Pancreas (tissue), 10 donors: Measurements from ENCODE around the gene MRO. TPM values are rescaled to one million over a fixed set of nuclear protein-coding genes. Genes with fewer than 3 reads are reported as not detected.

Source experiments
- ATAC-seq, 4 donors: fragments of 200-7000 bp; cut with Tn5 transposase; one replicate each; pipeline versions ENCODE4 v1.8.0 to v1.9.1; 2020; ENCODE audit warnings: mild to moderate bottlenecking in 4 of 4, moderate library complexity in 4 of 4
- DNase-seq, 6 donors: peaks; one replicate each; pipeline ENCODE4 v3.0.0-alpha.2; 2020
- FAIRE-seq: peaks from 2 replicates; lab custom pipeline; 2012; peaks lifted over from hg19 to GRCh38; lab: Jason Lieb, UNC
- H3K27ac ChIP-seq, 4 donors: fragments of 200-600 bp; sonication (generic); 1 replicate in 3 of 4; 2 replicates in 1 of 4; pipeline versions ENCODE4 v1.5.0 to v1.8.0; 2020
- H3K27me3 ChIP-seq, 4 donors: fragments of 200-600 bp; one replicate each; pipeline ENCODE4 v1.8.0; 2021
- H3K36me3 ChIP-seq, 3 donors: fragments of 200-600 bp; sonication (generic) in 1 of 3; one replicate each; pipeline versions ENCODE4 v1.5.0 to v1.8.0; 2020 to 2021
- H3K4me1 ChIP-seq, 3 donors: fragments of 200-600 bp; one replicate each; pipeline ENCODE4 v1.8.0; 2021
- H3K4me3 ChIP-seq, 4 donors: fragments of 200-600 bp; sonication (generic) in 2 of 4; one replicate each; pipeline versions ENCODE4 v1.5.0 to v1.8.0; 2020 to 2021
- H3K9me3 ChIP-seq, 4 donors: fragments of 200-600 bp; one replicate each; pipeline ENCODE4 v1.8.0; 2021
- CTCF ChIP-seq, 4 donors: fragments of 200-600 bp; sonication (generic) in 3 of 4; IDR thresholded peaks; one replicate each; pipeline versions ENCODE4 v1.5.0 to v1.8.0; 2021; ENCODE audit warnings: antibody characterized with exemption in 4 of 4
- WGBS, 2 donors: extraction: QIAGEN DNeasy Blood & Tissue Kit; methylation state at CpG; one replicate each; pipeline ENCODE4 v1.1.7; 2013; 5-methylcytosine and 5-hydroxymethylcytosine counted together
- intact Hi-C, 3 donors: fragments of 100-400 bp; cut with DNase I; formaldehyde crosslinking; loops; one replicate each; pipeline versions ENCODE4 v1.11.1 to v1.14.2; 2022
- polyA plus RNA-seq, 2 donors: library from polyadenylated mRNA; stranded (reverse); fragments of 200-250 nt; gene quantifications; one replicate each; pipeline ENCODE4 v1.2.3, GENCODE V29; 2013
- total RNA-seq, 6 donors: library from RNA; stranded (reverse); fragmentation: NEBNext Ultra II Directional in 4 of 6; extraction: Animal tissue kit (Norgen Biotek cat#: 25700) in 4 of 6; gene quantifications; one replicate each; pipeline versions ENCODE4 v1.2.1 to v1.2.4, GENCODE V29; 2021 to 2023
- donor health status: healthy with polysubstance abuse.
- donor health status: DM: no; HTN: no; CAD: no; lungs with moderate emphysema.
- donor health status: DM: no; HTN: no; CAD: no.
- donor health status: control.
- donor health status: control.
- donor health status: Bipolar disorder and iron deficiency.
- donor health status: DM: yes; HTN: yes; CAD: no.
- donor health status: DM: no; HTN: no; CAD: no.
- donor health status: DM: no; HTN: no; CAD: no.
- donor health status: DM: yes; HTN: yes; CAD: no.

MRO gene
- total and polyA plus RNA-seq, 8 donors, result 0.19 to 3.9 (median 1.1) TPM

GRCh38 chr18:50802141-50802540 lies 17.7 kb downstream of the MRO start:
- ATAC-seq, result peak; percentile 25 to 50 (median 40)
- Histone ChIP-seq H3K36me3 (no peaks in the 10 kb centered on the region), H3K4me3 (no peak overlapping the region), H3K27ac (peak overlapping the region in 2 of 4 donors; percentile 5 to 27), H3K27me3 (no peaks in the 10 kb centered on the region), H3K9me3 (no peaks in the 10 kb centered on the region), H3K4me1 (peaks cover 5 to 22% (median 6%) of the 10 kb centered on the region in 3 donors)
- 41 to 51% methylated on average over 3 of the region's 3 CpGs for WGBS, 2 donors
- intact Hi-C loops, result no loop called here
- FAIRE-seq, result no peak
- TF ChIP-seq CTCF (IDR thresholded peaks at IDR 0.05), result no peak
- peak in 3 of 6 donors; percentile 39 to 50 (median 40) for DNase-seq

- FAIRE-seq (no peak), DNase-seq (peak in 5 of 6 donors; percentile 54 to 78 (median 71)), ATAC-seq (peak; percentile 53 to 73 (median 60))
- WGBS, 2 donors, result 17 to 23% methylated on average over 7 of the region's 7 CpGs
- intact Hi-C loops, result no loop called here
- no peaks in the 10 kb centered on the region for H3K36me3 ChIP-seq
- no peak for TF ChIP-seq CTCF (IDR thresholded peaks at IDR 0.05)
- peak overlapping the region; percentile 72 to 89 (median 82) for H3K27ac ChIP-seq
- peaks cover 29 to 46% (median 43%) of the 10 kb centered on the region in 3 donors for H3K4me1 ChIP-seq
- no peak overlapping the region for H3K4me3 ChIP-seq
- H3K9me3 ChIP-seq, result no peaks in the 10 kb centered on the region
- no peaks in the 10 kb centered on the region for H3K27me3 ChIP-seq
Measured at GRCh38 chr18:50797142-50797541, 22.7 kb downstream of the MRO start.

- Histone ChIP-seq H3K27me3 (no peaks in the 10 kb centered on the region), H3K4me3 (no peak overlapping the region), H3K4me1 (peaks cover 29 to 52% (median 43%) of the 10 kb centered on the region in 3 donors), H3K27ac (peak overlapping the region; percentile 72 to 89 (median 82)), H3K36me3 (no peaks in the 10 kb centered on the region), H3K9me3 (no peaks in the 10 kb centered on the region)
- DNase-seq (peak in 3 of 6 donors; percentile 47 to 74 (median 61)), ATAC-seq (peak; percentile 57 to 81 (median 75)), FAIRE-seq (no peak)
- intact Hi-C loops, result no loop called here
- whole genome bisulfite sequencing, 2 donors, result 23 to 25% methylated on average over 2 of the region's 2 CpGs
- no peak for TF ChIP-seq CTCF (IDR thresholded peaks at IDR 0.05)
Measured at GRCh38 chr18:50796495-50796894, 23.3 kb downstream of the MRO start.

GRCh38 chr18:50793641-50794565 lies 25.9 kb downstream of the MRO start:
- H3K36me3 ChIP-seq, result no peaks in the 10 kb centered on the region
- peak overlapping the region in 1 of 4 donors; percentile 14 for H3K4me3 ChIP-seq
- 20 to 21% methylated on average over 10 of the region's 10 CpGs for WGBS, 2 donors
- intact Hi-C loops, result no loop called here
- H3K9me3 ChIP-seq, result no peaks in the 10 kb centered on the region
- no peak for DNase-seq
- peaks cover 29 to 52% (median 43%) of the 10 kb centered on the region in 3 donors for H3K4me1 ChIP-seq
- FAIRE-seq, result no peak
- H3K27me3 ChIP-seq, result no peaks in the 10 kb centered on the region
- no peak for TF ChIP-seq CTCF (IDR thresholded peaks at IDR 0.05)
- ATAC-seq, result peak; percentile 41 to 69 (median 56)
- H3K27ac ChIP-seq, result peak overlapping the region; percentile 54 to 89 (median 84)
